Stimulated activated CD4-positive, alpha-beta T cell treated with anti-CD3 and anti-CD28 coated beads, Interleukin-4, amount 100 ng/mL, for 4 hours (primary cell): ENCODE measurements around the gene CD1D.
"Not testable (repeated sequence)": the region's sequence is repeated elsewhere in the genome, so short reads cannot be mapped to it uniquely, and the experiment has no call there.

Source experiments
- DNase-seq, 2 experiments: peaks; one replicate each; pipeline ENCODE4 v3.0.0-alpha.2; 2020

The CD1D gene

GRCh38 chr1:158176849-158177699 lies 3.6 kb upstream of the CD1D start:
- DNase-seq, result not testable (repeated sequence)

- peak in 1 of 2 experiments; percentile 21 for DNase-seq
Measured at GRCh38 chr1:158177700-158178450, 2.8 kb upstream of the CD1D start.

DNA sequence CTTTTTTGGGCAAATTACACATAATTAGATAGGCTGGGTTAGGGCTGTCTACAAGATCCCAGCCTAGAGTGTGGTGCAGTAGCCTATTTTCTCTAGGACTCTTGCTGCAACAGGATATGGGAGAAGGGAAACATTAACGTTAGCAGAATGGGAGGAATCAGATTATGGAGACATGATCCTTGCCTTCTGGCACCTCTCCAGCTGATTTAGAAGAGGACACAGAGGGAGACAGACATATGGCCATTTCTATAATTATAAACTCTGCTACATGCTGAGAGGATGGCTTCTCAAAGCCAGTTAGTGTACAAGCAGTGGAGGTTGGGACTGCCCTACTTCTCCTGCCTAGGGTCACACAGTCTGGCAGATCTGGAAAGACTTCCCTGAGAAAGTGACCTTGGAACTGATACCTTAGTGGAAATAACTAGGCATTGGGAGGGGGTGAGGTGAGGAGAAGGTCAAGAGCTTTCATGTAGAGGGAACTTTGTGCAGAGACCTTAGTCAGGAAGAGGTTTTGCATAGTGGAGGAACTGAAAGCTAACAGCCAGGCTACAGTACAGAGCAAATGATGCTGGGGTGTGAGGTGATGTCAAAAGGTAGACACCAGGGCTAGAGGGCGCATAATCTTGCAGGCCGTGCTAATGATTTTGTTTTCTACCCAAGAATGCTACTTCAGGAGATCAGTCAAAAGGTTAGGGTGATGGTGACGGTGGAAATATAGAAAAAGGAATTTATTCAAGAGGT lies 1.2 kb upstream of the CD1D start:
- DNase-seq, result no peak

- DNase-seq, result no peak
Measured at GRCh38 chr1:158181577-158181922, 855 bp downstream of the CD1D start.

DNA sequence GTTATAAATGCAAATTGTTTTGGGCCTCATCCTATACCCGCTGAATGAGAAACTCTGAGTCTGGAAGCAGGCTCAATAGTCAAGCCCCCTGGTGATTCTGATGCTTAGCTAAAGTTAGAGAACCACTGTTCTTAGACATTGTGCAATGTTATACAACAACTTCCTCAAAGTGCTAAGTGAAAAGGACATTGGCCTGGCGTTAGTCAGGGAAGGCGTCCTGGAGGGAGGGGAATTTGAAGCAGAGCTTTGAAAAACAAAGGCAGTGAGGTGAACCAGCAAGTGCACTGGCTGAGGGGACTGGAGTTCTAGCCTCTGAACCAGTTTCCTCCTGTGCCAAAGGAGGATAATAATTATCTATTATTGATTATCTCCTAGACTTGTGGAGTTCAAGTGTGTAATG lies 5.1 kb downstream of the CD1D start:
- DNase-seq, result no peak

GRCh38 chr1:158186180-158186579 lies 5.5 kb downstream of the CD1D start:
- no peak for DNase-seq

GRCh38 chr1:158188611-158189010 lies 7.9 kb downstream of the CD1D start:
- DNase-seq, result no peak

- DNase-seq, result no peak
Measured at GRCh38 chr1:158189624-158190023, 8.9 kb downstream of the CD1D start.

DNA sequence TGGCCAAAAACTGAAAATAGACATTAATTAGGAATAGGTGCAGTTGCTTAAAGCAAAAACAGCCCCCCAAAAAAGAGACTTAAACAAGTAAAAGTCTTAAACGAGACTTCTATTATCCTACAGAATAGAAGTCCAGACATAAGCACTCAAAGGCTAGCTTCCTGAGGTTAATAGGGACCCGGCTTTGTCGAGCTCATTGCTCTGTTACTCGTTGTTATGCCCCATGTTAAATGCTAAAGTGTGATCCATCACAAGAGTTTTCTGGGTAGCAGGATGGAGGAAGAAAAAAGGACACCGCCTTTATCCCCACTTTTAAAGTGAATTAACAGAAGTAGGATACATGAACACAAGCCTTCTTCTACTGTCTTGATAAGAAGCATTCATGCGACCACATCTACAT lies 10.6 kb downstream of the CD1D start:
- no peak for DNase-seq

- no peak for DNase-seq
Measured at GRCh38 chr1:158196461-158196860, 15.8 kb downstream of the CD1D start.

- no peak for DNase-seq
Measured at GRCh38 chr1:158199849-158200248, 19.2 kb downstream of the CD1D start.

GRCh38 chr1:158200527-158200926 lies 19.8 kb downstream of the CD1D start:
- no peak for DNase-seq

DNA sequence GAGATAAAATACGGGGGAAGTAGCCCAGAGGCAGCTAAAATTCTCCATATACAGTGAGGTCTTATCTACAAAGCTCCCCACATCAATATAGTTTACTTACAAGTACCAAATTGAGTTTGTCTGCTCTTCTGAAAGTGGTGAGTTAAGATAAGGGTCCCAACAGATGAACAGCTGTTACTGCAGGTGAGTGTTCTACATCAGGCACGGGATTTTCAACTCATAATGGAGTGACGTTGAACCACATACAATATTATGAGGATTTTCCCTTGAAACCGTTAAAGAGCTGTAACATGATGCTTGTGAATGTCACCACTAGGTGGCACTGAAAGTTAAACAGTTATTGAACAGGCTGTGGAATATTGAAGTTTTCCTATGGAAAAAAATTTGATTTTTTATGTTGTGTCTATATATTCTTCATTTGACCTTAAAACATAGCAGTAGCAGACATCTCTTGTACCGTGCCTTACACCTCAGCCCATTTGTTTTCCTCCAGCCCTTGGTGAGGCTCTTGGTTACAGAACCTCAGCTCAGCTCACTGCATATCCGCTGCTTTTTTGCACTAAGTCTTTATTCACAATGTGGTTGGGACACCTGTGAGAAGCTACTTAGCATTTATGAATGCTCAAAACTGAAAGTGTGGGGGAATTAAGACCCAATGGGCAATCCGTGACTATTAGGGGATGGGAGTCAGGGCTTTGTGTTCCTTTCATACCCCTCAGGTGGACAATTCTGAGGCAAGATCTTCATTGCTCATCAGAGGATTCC lies 23.2 kb downstream of the CD1D start:
- DNase-seq, result no peak

DNA sequence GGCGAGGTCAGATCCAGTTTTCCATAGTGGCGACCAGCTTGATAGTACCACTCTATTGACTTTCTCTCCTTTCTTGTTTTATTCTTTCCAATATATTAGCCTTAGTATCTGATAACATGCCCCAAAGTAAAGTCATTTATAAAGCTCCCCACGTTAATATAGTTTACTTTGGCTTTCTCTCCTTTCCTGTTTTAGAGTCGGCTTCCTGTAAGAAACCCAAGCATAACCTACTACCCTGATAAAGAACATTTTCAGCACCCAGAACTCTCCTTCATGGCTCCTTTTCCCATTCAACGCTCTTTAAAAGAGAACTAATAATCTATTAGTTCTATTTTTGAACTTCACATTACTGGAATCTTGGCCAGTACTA lies 23.7 kb downstream of the CD1D start:
- DNase-seq, result no peak

DNA sequence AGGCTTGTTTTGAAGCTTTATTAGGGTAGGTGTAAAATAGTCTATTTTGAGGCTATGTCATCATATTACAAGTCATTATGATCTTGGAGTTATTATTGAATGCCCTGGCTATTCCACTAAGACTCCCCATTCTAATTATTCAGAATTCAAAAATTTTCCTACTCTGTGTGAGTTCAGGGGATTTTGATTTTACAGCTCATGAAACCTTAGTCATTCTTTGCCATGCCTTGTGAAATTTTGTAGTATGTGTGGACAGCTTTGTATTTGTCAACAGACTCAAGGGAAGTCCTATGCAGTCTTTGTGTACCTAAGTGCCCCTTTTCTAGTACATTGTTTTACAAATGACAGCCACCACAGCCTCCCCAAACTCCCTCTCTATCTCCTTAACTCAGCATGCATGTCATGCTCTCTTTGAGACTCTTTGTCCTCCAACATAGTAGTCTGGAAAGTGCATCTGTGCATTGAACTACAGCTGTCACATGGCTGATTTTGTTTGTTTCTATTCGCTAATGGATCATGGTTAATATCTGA lies 28.0 kb downstream of the CD1D start:
- no peak for DNase-seq

DNA sequence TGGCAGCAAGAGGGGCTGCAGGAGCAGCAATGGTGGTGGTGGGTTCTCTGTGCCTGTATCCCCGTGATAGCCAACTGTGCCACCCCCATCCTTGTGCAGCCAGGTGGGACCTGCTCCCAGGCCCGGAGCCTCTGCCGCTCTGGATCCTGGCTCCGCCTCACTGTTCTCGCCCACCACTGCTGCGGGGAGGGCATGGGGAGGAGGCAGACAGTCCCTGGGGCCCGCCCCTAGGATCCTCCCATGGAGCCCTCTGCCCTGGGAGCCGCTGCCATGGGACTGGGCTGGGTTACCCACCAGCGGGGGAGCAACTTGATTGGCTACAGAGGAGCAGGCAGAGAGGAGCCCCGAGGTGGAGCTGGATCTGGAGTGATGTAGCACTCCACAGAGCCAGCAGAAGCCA lies 31.6 kb downstream of the CD1D start:
- DNase-seq, result no peak

DNA sequence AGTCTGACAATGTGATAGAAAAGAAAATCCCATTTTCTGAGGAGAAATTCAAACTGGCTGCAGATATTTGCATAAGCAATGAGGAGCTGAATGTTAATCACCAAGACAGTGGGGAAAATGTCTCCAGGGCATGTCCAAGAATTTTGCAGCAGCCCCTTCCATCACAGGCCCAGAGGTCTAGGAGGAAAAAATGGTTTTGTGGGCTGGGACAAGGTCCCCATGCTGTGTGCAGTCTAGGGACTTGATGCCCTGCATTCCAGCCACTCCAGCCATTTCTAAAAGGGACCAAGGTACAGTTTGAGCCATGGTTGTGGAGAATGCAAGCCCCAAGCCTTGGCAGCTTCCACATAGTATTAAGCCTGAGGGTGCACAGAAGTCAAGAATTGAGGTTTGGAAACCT lies 42.8 kb downstream of the CD1D start:
- not testable (repeated sequence) for DNase-seq

DNA sequence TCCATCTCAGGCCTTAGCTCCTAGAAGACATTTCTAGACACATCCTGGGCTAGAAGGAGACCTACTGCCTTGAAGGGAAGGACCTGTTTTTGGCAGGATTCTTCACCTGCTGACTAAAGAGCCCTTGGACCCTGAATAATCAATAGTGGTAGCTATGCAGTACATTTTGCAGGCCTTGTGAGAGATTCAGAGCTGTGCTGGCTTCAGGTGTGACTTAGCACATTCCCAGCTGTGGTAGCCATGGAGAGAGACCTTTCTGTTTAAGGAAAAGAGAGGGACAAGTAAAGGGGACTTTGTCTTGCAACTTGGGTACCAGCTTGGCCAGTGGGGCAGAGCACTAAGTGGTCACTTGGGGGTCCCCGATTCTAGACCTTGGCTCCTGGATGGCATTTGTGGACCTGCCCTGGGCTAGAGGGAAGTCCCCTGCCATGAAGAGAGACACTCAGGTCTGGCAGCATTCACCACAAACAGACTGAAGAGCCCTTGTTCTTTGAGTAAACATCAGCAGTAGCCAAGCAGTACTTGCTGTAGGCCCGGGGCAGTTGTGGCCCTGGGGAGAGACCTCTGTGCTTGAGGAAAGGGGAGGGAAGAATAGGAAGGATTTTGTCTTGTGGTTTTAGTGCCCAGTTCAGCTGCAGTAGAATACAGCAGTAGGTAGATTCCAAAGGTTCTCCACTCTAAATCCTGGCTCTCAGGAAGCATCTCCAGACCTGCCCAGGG lies 47.4 kb downstream of the CD1D start:
- DNase-seq, result no peak
